Kidney capillary endothelial cell (primary cell): Measurements from ENCODE around the gene TRIP6.
"Not testable (repeated sequence)": the region's sequence is repeated elsewhere in the genome, so short reads cannot be mapped to it uniquely, and the experiment has no call there.

Experiments used
- DNase-seq: peaks from one replicate; pipeline ENCODE4 v3.0.0-alpha.2; 2018; ENCODE audit warnings: low spot score

Gene TRIP6

GRCh38 chr7:100891568-100892247 is 24.5 kb downstream of the TRIP6 start:
- no peak for DNase-seq

- DNase-seq = no peak
Observed at GRCh38 chr7:100892364-100893317, 25.5 kb downstream of the TRIP6 start.

- no peak for DNase-seq
Observed at GRCh38 chr7:100893318-100893895, 26.2 kb downstream of the TRIP6 start.

- DNase-seq = no peak
Observed at GRCh38 chr7:100893910-100894721, 26.9 kb downstream of the TRIP6 start.

- DNase-seq = no peak
Observed at GRCh38 chr7:100894860-100895700, 27.9 kb downstream of the TRIP6 start.

- no peak for DNase-seq
Observed at GRCh38 chr7:100895701-100895955, 28.4 kb downstream of the TRIP6 start, which contains the start of gene ACHE. Gene ACHE, minus strand, starts transcription at chr7:100895888. Its CDS starts 1,656 bp downstream, at chr7:100894232.

- no peak for DNase-seq
Observed at GRCh38 chr7:100895956-100896731, 29.0 kb downstream of the TRIP6 start.

- DNase-seq = no peak
Observed at GRCh38 chr7:100896732-100897608, 29.8 kb downstream of the TRIP6 start.

GRCh38 chr7:100897772-100898454 is 30.7 kb downstream of the TRIP6 start:
- DNase-seq = no peak

- DNase-seq = no peak
Observed at GRCh38 chr7:100899432-100899831, 32.2 kb downstream of the TRIP6 start.

- no peak for DNase-seq
Observed at GRCh38 chr7:100900978-100901377, 33.8 kb downstream of the TRIP6 start.

- DNase-seq = no peak
Observed at GRCh38 chr7:100901921-100902332, 34.7 kb downstream of the TRIP6 start.

- no peak for DNase-seq
Observed at GRCh38 chr7:100902638-100903037, 35.5 kb downstream of the TRIP6 start.

- no peak for DNase-seq
Observed at GRCh38 chr7:100908512-100908911, 41.3 kb downstream of the TRIP6 start.

GRCh38 chr7:100910443-100910842 is 43.3 kb downstream of the TRIP6 start:
- DNase-seq = not testable (repeated sequence)

GRCh38 chr7:100911484-100911883 is 44.3 kb downstream of the TRIP6 start:
- DNase-seq = no peak

GRCh38 chr7:100914208-100914878 is 47.2 kb downstream of the TRIP6 start:
- DNase-seq = no peak

- no peak for DNase-seq
Observed at GRCh38 chr7:100914879-100915447, 47.8 kb downstream of the TRIP6 start.
